HG02623 (cell line): Measurements from ENCODE around the gene ACOX2.

ENCODE experiments used
- ATAC-seq: cut with Tn5 transposase; IDR thresholded peaks from one replicate; pipeline ENCODE4 v1.9.1; 2021; ENCODE audit warnings: moderate library complexity; ENCODE audit not compliant: unreplicated experiment

ACOX2 gene

GRCh38 chr3:58514405-58514804, 22.6 kb downstream of the ACOX2 start:
- no peak for ATAC-seq

GRCh38 chr3:58508437-58508836, 28.6 kb downstream of the ACOX2 start:
- ATAC-seq = no peak

GRCh38 chr3:58507356-58508078, 29.5 kb downstream of the ACOX2 start:
- no peak for ATAC-seq

- no peak for ATAC-seq
These were observed 34.1 kb downstream of the ACOX2 start for GRCh38 chr3:58502872-58503271.

- no peak for ATAC-seq
These were observed 39.9 kb downstream of the ACOX2 start for GRCh38 chr3:58497097-58497496.

- ATAC-seq = no peak
These were observed 40.7 kb downstream of the ACOX2 start for GRCh38 chr3:58496206-58496857.

GRCh38 chr3:58495101-58495500, 41.9 kb downstream of the ACOX2 start:
- no peak for ATAC-seq

GRCh38 chr3:58494107-58494506, 42.9 kb downstream of the ACOX2 start:
- no peak for ATAC-seq

- ATAC-seq = no peak
These were observed 44.5 kb downstream of the ACOX2 start for GRCh38 chr3:58492494-58492905.

- peak; percentile 93 for ATAC-seq
These were observed 45.2 kb downstream of the ACOX2 start, which contains the start of gene KCTD6 for GRCh38 chr3:58491506-58492402. Gene KCTD6 (plus strand): TSS chr3:58492096. CDS start chr3:58498756, 6,660 bp downstream.

GRCh38 chr3:58490860-58491501, 46.0 kb downstream of the ACOX2 start:
- no peak for ATAC-seq

- ATAC-seq = no peak
These were observed 48.0 kb downstream of the ACOX2 start for GRCh38 chr3:58488967-58489366.

GRCh38 chr3:58487140-58487886, 49.7 kb downstream of the ACOX2 start:
- ATAC-seq = no peak

- ATAC-seq = no peak
These were observed 51.1 kb downstream of the ACOX2 start for GRCh38 chr3:58485801-58486435.

- no peak for ATAC-seq
These were observed 52.3 kb downstream of the ACOX2 start for GRCh38 chr3:58484722-58485069.

- ATAC-seq = no peak
These were observed 52.8 kb downstream of the ACOX2 start for GRCh38 chr3:58484045-58484721.

GRCh38 chr3:58482917-58483636, 53.9 kb downstream of the ACOX2 start:
- no peak for ATAC-seq

- no peak for ATAC-seq
These were observed 56.7 kb downstream of the ACOX2 start for GRCh38 chr3:58480309-58480708.

GRCh38 chr3:58478781-58479180, 58.2 kb downstream of the ACOX2 start:
- ATAC-seq = no peak
